Measurements from ENCODE around the gene LRRN3.

LRRN3 gene

DNA sequence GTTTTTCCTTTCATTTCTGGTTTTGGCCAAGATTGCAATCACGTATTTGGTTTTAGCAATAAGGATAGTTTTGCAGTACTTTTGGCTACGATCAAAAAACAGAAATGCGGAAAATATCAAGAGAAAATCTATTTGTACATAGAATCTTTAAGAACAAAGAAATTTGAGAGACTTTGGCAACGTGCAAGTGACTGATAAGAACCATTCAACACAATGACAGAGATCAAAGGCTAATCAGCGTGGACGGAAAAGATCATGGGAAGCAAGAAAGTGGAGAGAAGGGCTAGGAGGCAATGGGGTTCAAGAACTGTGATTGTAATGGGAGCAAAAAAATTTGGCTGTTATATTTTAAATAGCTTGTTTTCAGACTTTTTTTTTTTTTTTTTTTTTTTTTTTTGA, 16.2 kb upstream of the LRRN3 start:
- no peak for DNase-seq (ENCODE audit: low read depth in 1 of 2, low spot score in 1 of 2)
- Histone ChIP-seq H3K27ac (replicated peaks) (no peak overlapping the region), H3K4me3 (replicated peaks; ENCODE audit: insufficient read depth, low read length) (no peak overlapping the region), H3K27me3 (ENCODE audit: insufficient read depth, poor library complexity, severe bottlenecking) (no peaks in the 10 kb centered on the region)
- TF ChIP-seq GABPA (IDR thresholded peaks at IDR 0.05; ENCODE audit: low read depth), result no peak
- no peak for TF ChIP-seq REST (IDR thresholded peaks at IDR 0.05; ENCODE audit: insufficient replicate concordance, low read depth)
- no peak for TF ChIP-seq POLR2AphosphoS5 (IDR thresholded peaks at IDR 0.05; ENCODE audit: low read depth)
- no peak for TF ChIP-seq SPI1 (IDR thresholded peaks at IDR 0.05; ENCODE audit: borderline replicate concordance, low read depth)
- TF ChIP-seq CTCF (IDR thresholded peaks at IDR 0.05; ENCODE audit: insufficient read depth, low read length), result no peak

- H3K4me3 ChIP-seq (replicated peaks; ENCODE audit: insufficient read depth, low read length), result no peak overlapping the region
- H3K27ac ChIP-seq (replicated peaks), result no peak overlapping the region
- DNase-seq (ENCODE audit: low read depth in 1 of 2, low spot score in 1 of 2), result no peak
- TF ChIP-seq REST (IDR thresholded peaks at IDR 0.05; ENCODE audit: insufficient replicate concordance, low read depth) (no peak), CTCF (IDR thresholded peaks at IDR 0.05; ENCODE audit: insufficient read depth, low read length) (no peak), SPI1 (IDR thresholded peaks at IDR 0.05; ENCODE audit: borderline replicate concordance, low read depth) (no peak), POLR2AphosphoS5 (IDR thresholded peaks at IDR 0.05; ENCODE audit: low read depth) (no peak), GABPA (IDR thresholded peaks at IDR 0.05; ENCODE audit: low read depth) (no peak)
- no peaks in the 10 kb centered on the region for H3K27me3 ChIP-seq (ENCODE audit: insufficient read depth, poor library complexity, severe bottlenecking)
These were observed 15.4 kb upstream of the LRRN3 start for GRCh38 chr7:111075498-111075897.

DNA sequence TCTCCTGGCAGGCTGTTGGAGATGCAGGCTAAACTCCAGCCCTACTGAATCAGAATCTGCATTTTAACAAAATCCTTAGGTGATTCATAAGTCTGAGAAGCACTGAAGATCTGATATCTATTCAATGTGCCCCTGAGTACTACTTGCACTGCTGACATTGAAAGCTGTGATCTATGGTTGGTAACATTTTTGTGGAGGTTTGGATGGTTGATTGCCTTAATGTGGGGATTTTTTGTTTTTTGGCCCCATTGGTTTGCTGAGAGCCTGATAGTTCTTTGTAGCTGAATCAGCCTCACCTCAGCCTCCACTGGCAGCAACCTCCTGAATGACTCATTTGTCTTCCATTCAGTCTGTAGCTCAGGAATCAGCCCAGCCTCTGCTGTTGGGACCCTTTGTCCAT, 14.7 kb upstream of the LRRN3 start:
- no peak for TF ChIP-seq CTCF (IDR thresholded peaks at IDR 0.05; ENCODE audit: insufficient read depth, low read length)
- TF ChIP-seq POLR2AphosphoS5 (IDR thresholded peaks at IDR 0.05; ENCODE audit: low read depth), result no peak
- no peak for TF ChIP-seq SPI1 (IDR thresholded peaks at IDR 0.05; ENCODE audit: borderline replicate concordance, low read depth)
- TF ChIP-seq GABPA (IDR thresholded peaks at IDR 0.05; ENCODE audit: low read depth), result no peak
- TF ChIP-seq REST (IDR thresholded peaks at IDR 0.05; ENCODE audit: insufficient replicate concordance, low read depth), result no peak
- Histone ChIP-seq H3K27ac (replicated peaks) (no peak overlapping the region), H3K4me3 (replicated peaks; ENCODE audit: insufficient read depth, low read length) (no peak overlapping the region), H3K27me3 (ENCODE audit: insufficient read depth, poor library complexity, severe bottlenecking) (no peaks in the 10 kb centered on the region)
- DNase-seq (ENCODE audit: low read depth in 1 of 2, low spot score in 1 of 2), result no peak

Measured in HL-60 (cell line).